ENCODE measurements around the gene DYRK4. TPM values are rescaled to one million over a fixed set of nuclear protein-coding genes. Genes with fewer than 3 reads are reported as not detected.

DYRK4 gene
- total RNA-seq, 1 experiment from 2014 or later, result 13.3 TPM

DNA sequence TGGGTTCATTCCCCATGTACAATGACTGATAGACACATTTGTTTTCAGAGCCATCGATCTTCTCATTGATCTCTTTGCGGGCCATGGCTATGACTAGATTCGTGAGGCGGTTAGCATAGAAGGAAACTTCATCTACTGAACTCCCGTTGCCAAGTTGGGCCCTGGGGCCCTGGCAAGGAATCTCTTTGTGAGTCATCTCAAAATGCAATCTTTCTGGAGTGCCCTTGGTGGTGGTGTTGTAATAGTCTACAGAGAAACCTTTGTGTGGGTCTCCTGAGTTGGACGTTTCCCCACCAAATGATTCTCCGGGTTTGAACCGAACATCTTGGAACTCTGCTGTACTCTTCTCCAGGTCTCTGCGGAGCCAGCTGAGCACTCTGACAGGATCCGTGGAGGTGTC is 66.4 kb downstream of the DYRK4 start:
- Histone ChIP-seq H3K27me3 (ENCODE audit: control insufficient read depth, insufficient read depth, low read length) (peaks cover 8% of the 10 kb centered on the region), H3K36me3 (ENCODE audit: control insufficient read depth, insufficient read depth, low read length) (no peaks in the 10 kb centered on the region), H3K9me3 (ENCODE audit: control insufficient read depth, insufficient read depth, low read depth, low read length) (no peaks in the 10 kb centered on the region), H3K4me1 (ENCODE audit: control insufficient read depth, insufficient read depth, low read length) (no peaks in the 10 kb centered on the region), H3K4me3 (ENCODE audit: low read depth in 2 of 2, low read length in 2 of 2) (no peak overlapping the region), H3K27ac (ENCODE audit: low read length) (no peak overlapping the region)
- POLR2A ChIA-PET, result no interaction called here
- no peak for DNase-seq (ENCODE audit: low read depth, low spot score)
- TF ChIP-seq, protein P1, sequence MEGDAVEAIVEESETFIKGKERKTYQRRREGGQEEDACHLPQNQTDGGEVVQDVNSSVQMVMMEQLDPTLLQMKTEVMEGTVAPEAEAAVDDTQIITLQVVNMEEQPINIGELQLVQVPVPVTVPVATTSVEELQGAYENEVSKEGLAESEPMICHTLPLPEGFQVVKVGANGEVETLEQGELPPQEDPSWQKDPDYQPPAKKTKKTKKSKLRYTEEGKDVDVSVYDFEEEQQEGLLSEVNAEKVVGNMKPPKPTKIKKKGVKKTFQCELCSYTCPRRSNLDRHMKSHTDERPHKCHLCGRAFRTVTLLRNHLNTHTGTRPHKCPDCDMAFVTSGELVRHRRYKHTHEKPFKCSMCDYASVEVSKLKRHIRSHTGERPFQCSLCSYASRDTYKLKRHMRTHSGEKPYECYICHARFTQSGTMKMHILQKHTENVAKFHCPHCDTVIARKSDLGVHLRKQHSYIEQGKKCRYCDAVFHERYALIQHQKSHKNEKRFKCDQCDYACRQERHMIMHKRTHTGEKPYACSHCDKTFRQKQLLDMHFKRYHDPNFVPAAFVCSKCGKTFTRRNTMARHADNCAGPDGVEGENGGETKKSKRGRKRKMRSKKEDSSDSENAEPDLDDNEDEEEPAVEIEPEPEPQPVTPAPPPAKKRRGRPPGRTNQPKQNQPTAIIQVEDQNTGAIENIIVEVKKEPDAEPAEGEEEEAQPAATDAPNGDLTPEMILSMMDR (IDR thresholded peaks at IDR 0.05), result no peak
- TF ChIP-seq POLR2AphosphoS5 (IDR thresholded peaks at IDR 0.05; ENCODE audit: low read depth, low read length) (no peak), SIN3A (IDR thresholded peaks at IDR 0.05; ENCODE audit: borderline replicate concordance, insufficient read depth, low read depth, low read length) (no peak), REST (IDR thresholded peaks at IDR 0.05; ENCODE audit: insufficient read depth in 1 of 2, low read depth in 2 of 2, low read length in 1 of 2) (no peak), TCF7L2 (IDR thresholded peaks at IDR 0.05; ENCODE audit: low read depth, low read length) (no peak)
- intact Hi-C loops (cut with micrococcal nuclease; ENCODE audit: unreplicated experiment), result no loop called here
- in situ Hi-C loops (cut with HindIII; ENCODE audit: low pct_unique_long_range_greater_than_20kb, low sequenced_read_pairs), result no loop called here
- ATAC-seq, result no peak
- CTCF ChIA-PET, result no interaction called here
- BruUV-seq (replicated peaks), result no TSS peak

GRCh38 chr12:4630262-4630661 is 68.3 kb downstream of the DYRK4 start:
- POLR2A ChIA-PET, result no interaction called here
- DNase-seq (ENCODE audit: low read depth, low spot score), result no peak
- TF ChIP-seq, protein P1 (IDR thresholded peaks at IDR 0.05), result no peak
- TF ChIP-seq POLR2AphosphoS5 (IDR thresholded peaks at IDR 0.05; ENCODE audit: low read depth, low read length) (no peak), REST (IDR thresholded peaks at IDR 0.05; ENCODE audit: insufficient read depth in 1 of 2, low read depth in 2 of 2, low read length in 1 of 2) (no peak), TCF7L2 (IDR thresholded peaks at IDR 0.05; ENCODE audit: low read depth, low read length) (no peak)
- intact Hi-C loops (cut with micrococcal nuclease; ENCODE audit: unreplicated experiment), result no loop called here
- CTCF ChIA-PET, result no interaction called here
- H3K36me3 ChIP-seq (ENCODE audit: control insufficient read depth, insufficient read depth, low read length), result no peaks in the 10 kb centered on the region
- peaks cover 9% of the 10 kb centered on the region for H3K27me3 ChIP-seq (ENCODE audit: control insufficient read depth, insufficient read depth, low read length)
- no peak for ATAC-seq
- in situ Hi-C loops (cut with HindIII; ENCODE audit: low pct_unique_long_range_greater_than_20kb, low sequenced_read_pairs), result no loop called here
- no peak overlapping the region for H3K4me3 ChIP-seq (ENCODE audit: low read depth in 2 of 2, low read length in 2 of 2)
- BruUV-seq (replicated peaks), result no TSS peak
- no peaks in the 10 kb centered on the region for H3K9me3 ChIP-seq (ENCODE audit: control insufficient read depth, insufficient read depth, low read depth, low read length)
- H3K27ac ChIP-seq (ENCODE audit: low read length), result no peak overlapping the region
- H3K4me1 ChIP-seq (ENCODE audit: control insufficient read depth, insufficient read depth, low read length), result no peaks in the 10 kb centered on the region

Measured in Panc1 (cell line).